Transverse colon (tissue), 4 donors: ENCODE results near the gene CRYBG1. TPM values are rescaled to one million over a fixed set of nuclear protein-coding genes. Genes with fewer than 3 reads are reported as not detected.
"Not testable (repeated sequence)": the region's sequence is repeated elsewhere in the genome, so short reads cannot be mapped to it uniquely, and the experiment has no call there.

Experiments used
- DNase-seq: peaks from one replicate; pipeline ENCODE4 v3.0.0-alpha.2; 2019
- H3K27ac ChIP-seq, 4 donors: fragments of 200-600 bp; sonication (generic); 2 replicates each; pipeline ENCODE4 v1.5.1; 2016 to 2018; ENCODE audit warnings: inconsistent platforms in 4 of 4
- H3K27me3 ChIP-seq: fragments of 200-600 bp; sonication (generic); 2 replicates; pipeline ENCODE4 v1.5.1; 2017; ENCODE audit warnings: inconsistent platforms
- H3K36me3 ChIP-seq, 4 donors: fragments of 200-600 bp; sonication (generic); 2 replicates each; pipeline ENCODE4 v1.5.1; 2017 to 2019; ENCODE audit warnings: inconsistent platforms in 4 of 4
- H3K4me1 ChIP-seq, 4 donors: fragments of 200-600 bp; sonication (generic); 2 replicates each; pipeline ENCODE4 v1.5.1; 2017 to 2020; ENCODE audit warnings: inconsistent platforms in 4 of 4
- H3K4me3 ChIP-seq, 4 donors: fragments of 200-600 bp; sonication (generic); 1 replicate in 1 of 4; 2 replicates in 3 of 4; pipeline versions ENCODE4 v1.5.1 to v1.6.1; 2017 to 2019; ENCODE audit warnings: inconsistent platforms in 4 of 4
- H3K9me3 ChIP-seq, 2 donors: fragments of 200-600 bp; sonication (generic); 2 replicates each; pipeline ENCODE4 v1.5.1; 2017 to 2019; ENCODE audit warnings: inconsistent platforms in 2 of 2
- CTCF ChIP-seq, 5 experiments: fragments of 200-600 bp in 3 of 5; fragments of 450-650 bp in 2 of 5; sonication (generic) in 3 of 5; IDR thresholded peaks; 1 replicate in 2 of 5; 2 replicates in 3 of 5; pipeline ENCODE4 v1.5.1; 2016 to 2017; ENCODE audit warnings: antibody characterized with exemption in 5 of 5, inconsistent platforms in 3 of 5, mild to moderate bottlenecking in 2 of 5, moderate library complexity in 1 of 5
- EP300 ChIP-seq: sonication (generic); formaldehyde crosslinking; IDR thresholded peaks from one replicate; pipeline ENCODE4 v1.6.1; 2017; ENCODE audit warnings: antibody characterized with exemption, low read depth
- POLR2A ChIP-seq: fragments of 450-650 bp; IDR thresholded peaks from one replicate; pipeline ENCODE4 v1.6.1; 2016; ENCODE audit warnings: antibody characterized with exemption, mild to moderate bottlenecking, moderate library complexity
- POLR2AphosphoS5 ChIP-seq, 3 donors: sonication (generic); formaldehyde crosslinking; IDR thresholded peaks; one replicate each; pipeline ENCODE4 v1.6.1; 2016; ENCODE audit warnings: antibody characterized with exemption in 3 of 3
- WGBS, 2 donors: methylation state at CpG; one replicate each; pipeline ENCODE4 v1.1.5; 2018; ENCODE audit warnings: low coverage in 1 of 2; 5-methylcytosine and 5-hydroxymethylcytosine counted together
- in situ Hi-C, 4 donors: fragments of 200-750 bp; cut with MboI; loops; one replicate each; pipeline versions ENCODE4 v1.15.0 to v1.15.1; 2017; ENCODE audit warnings: low sequenced_read_pairs in 3 of 4, low pct_ligation_motif_present in 1 of 4, low pct_unique_long_range_greater_than_20kb in 1 of 4
- intact Hi-C: fragments of 100-400 bp; cut with DNase I; formaldehyde crosslinking; loops from one replicate; pipeline ENCODE4 v1.15.1; 2023; ENCODE audit warnings: low total_unique reads
- total RNA-seq, 4 donors: library from RNA; depleted of rRNA; stranded (reverse); fragments of >200 nt; gene quantifications; one replicate each; pipeline ENCODE4 v1.1.0, GENCODE V29; 2016

The CRYBG1 gene
- total RNA-seq, 4 donors from 2014 or later: 64.3 to 112 (median 70.2) TPM

DNA sequence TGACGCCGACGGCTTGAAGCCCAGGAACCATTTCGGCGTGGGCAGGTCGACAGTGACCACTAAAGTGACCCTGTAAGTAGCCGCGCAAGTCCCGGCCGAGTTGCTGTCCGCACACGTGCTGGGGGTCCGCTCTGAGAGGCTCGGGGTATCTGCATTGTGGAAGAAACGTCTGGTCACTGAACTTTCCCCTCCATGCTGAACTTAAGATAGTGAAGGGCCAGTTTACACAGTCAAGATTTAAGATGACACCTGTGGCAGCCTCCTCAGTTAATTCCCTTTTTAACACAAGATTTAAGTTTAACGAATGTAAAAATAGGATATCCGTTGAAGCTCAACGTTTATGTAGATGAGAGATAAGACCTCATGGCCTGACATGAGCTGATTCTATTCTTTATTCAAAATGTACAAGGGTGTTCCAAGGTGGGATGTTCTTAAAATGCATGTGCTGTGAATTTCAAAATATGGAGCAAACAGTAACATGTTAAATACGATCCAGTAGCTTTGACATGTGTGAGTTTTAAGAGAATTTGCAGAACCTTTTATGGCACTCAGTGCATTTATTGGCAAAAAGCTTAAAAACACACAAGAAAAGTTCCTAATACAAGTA, 152.6 kb downstream of the CRYBG1 start:
- Histone ChIP-seq H3K27ac (peak overlapping the region; percentile 89 to 97 (median 90)), H3K9me3 (no peaks in the 10 kb centered on the region), H3K27me3 (peaks cover 24% of the 10 kb centered on the region), H3K36me3 (no peaks in the 10 kb centered on the region), H3K4me1 (peaks cover 0 to 53% (median 33%) of the 10 kb centered on the region in 4 donors), H3K4me3 (peak overlapping the region; percentile 57 to 85 (median 77))
- intact Hi-C loops: no loop called here
- TF ChIP-seq POLR2A (no peak), EP300 (no peak), POLR2AphosphoS5 (IDR thresholded peaks at IDR 0.05) (no peak), CTCF (IDR thresholded peaks at IDR 0.05) (no peak)
- in situ Hi-C loops: no loop called here
- WGBS, 2 donors: 7 to 38% methylated on average over 1 to 19 of the region's 19 CpGs
- no peak for DNase-seq

DNA sequence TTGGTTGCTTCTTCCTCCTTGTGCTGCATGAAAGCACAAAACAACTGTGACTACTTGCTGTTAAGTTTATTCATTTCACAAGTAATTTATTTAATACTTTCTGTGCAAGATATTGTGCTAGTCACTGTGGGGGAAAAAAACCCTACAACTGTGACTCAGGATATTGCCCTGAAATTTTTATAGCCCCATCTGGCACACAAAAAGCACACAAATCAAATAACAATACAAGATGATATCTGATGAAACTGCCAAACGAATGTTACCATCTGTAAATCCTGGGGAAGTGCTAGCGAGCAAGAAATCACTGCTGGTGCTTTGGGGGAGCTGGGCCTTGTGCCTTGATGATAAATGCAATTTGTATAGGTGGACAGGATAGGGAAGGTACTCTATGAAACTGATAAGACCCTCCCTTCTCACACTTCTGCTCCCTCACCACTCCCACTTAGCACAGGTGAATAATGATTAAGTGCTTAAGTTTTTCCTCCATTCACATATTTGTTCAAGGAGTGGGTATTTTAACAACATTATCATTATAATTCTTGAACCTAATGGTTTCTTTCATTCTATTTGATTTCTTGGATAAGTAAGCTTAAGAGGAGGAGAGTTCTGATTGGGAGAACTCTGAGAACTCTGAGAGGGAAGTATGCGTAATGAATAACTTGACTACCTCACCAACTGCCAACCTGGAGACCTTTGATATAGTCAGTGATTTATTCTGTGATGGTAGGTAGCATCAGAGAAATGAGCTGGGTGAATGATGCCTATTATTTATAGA, 153.5 kb downstream of the CRYBG1 start:
- 27 to 38% methylated on average over 1 to 3 of the region's 3 CpGs for WGBS, 2 donors
- H3K4me3 ChIP-seq: peak overlapping the region in 3 of 4 donors; percentile 57 to 85 (median 69)
- no peaks in the 10 kb centered on the region for H3K9me3 ChIP-seq
- H3K4me1 ChIP-seq: peaks cover 0 to 53% (median 33%) of the 10 kb centered on the region in 4 donors
- no peak for DNase-seq
- TF ChIP-seq POLR2AphosphoS5 (IDR thresholded peaks at IDR 0.05) (peak in 2 of 3 donors; percentile 35 to 56), POLR2A (peak; percentile 40), CTCF (IDR thresholded peaks at IDR 0.05) (no peak), EP300 (no peak)
- no peaks in the 10 kb centered on the region for H3K36me3 ChIP-seq
- peak overlapping the region; percentile 89 to 97 (median 90) for H3K27ac ChIP-seq
- in situ Hi-C loops (no loop called here), intact Hi-C loops (no loop called here)
- peaks cover 23% of the 10 kb centered on the region for H3K27me3 ChIP-seq

DNA sequence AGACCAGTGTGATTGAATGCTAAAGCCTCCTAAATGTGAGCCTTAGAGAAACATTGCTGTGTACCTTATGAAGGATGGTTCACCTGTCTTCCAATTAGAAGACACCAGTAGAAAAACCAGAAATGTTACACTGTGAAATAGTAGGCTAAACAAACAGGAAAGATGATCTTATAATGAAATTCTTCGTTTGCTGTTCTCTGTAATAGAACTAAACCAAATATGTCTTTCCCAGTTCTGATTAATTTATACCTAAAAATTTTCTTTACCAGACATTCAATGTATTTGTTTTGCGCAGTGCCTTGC, 154.0 kb downstream of the CRYBG1 start:
- Histone ChIP-seq H3K9me3 (no peaks in the 10 kb centered on the region), H3K27ac (peak overlapping the region; percentile 89 to 97 (median 90)), H3K4me1 (peaks cover 0 to 53% (median 33%) of the 10 kb centered on the region in 4 donors), H3K27me3 (peaks cover 18% of the 10 kb centered on the region), H3K4me3 (peak overlapping the region in 3 of 4 donors; percentile 57 to 85 (median 69)), H3K36me3 (no peaks in the 10 kb centered on the region)
- no peak for DNase-seq
- intact Hi-C loops: no loop called here
- in situ Hi-C loops: no loop called here
- TF ChIP-seq EP300 (no peak), POLR2A (peak; percentile 4)
- WGBS, 2 donors: 48% methylated on average over 2 of the region's 2 CpGs

DNA sequence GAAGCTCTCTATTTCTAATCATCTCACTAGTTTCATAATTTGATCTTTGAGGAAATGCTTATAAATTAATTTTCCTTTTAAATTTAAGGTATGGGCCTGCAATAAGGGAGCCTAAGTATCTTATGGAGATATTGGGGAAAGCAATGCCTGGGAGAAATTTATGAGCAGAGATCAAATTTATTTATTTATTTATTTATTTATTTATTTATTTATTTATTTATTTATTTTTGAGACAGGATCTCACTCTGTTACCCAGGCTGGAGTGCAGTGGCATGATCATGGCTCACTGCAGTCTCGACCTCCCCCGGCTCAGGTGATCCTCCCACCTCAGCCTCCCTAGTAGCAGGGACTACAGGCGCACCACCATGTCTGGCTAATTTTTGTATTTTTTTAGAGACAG, 155.1 kb downstream of the CRYBG1 start:
- intact Hi-C loops, H3K36me3 ChIP-seq, H3K27me3 ChIP-seq, DNase-seq, in situ Hi-C loops, H3K9me3 ChIP-seq: not testable (repeated sequence)
- Histone ChIP-seq H3K27ac (peak overlapping the region; percentile 89 to 97 (median 90)), H3K4me3 (peak overlapping the region in 2 of 4 donors; percentile 69 to 85), H3K4me1 (peaks cover 0 to 53% (median 26%) of the 10 kb centered on the region in 4 donors)
- WGBS, 2 donors: 93 to 100% methylated on average over 3 of the region's 3 CpGs

DNA sequence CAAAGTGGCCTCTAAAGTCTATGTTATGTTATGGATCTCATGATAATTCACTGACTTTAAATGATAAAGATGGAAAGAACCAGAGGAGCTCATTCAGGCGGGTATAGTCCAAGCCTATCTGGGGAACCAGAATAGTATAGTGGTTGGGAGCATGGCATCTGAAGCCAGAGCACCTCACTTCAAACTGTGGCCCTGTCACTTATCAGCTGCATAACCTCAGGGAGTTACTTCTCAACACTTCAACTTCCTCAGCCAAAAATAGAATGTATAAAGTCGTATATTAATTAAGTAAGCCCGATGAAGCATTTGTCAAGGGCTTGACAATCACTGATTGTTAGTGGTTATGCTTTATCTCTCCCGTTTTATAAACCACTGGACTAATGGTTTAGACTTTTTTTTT, 156.1 kb downstream of the CRYBG1 start:
- TF ChIP-seq EP300: no peak
- no peak for TF ChIP-seq POLR2AphosphoS5 (IDR thresholded peaks at IDR 0.05)
- no peak for TF ChIP-seq POLR2A
- TF ChIP-seq CTCF (IDR thresholded peaks at IDR 0.05): no peak
- Histone ChIP-seq H3K4me3 (no peak overlapping the region), H3K27ac (peak overlapping the region in 3 of 4 donors; percentile 9 to 97 (median 90))

More for the DNA sequence above, 156.1 kb downstream of the CRYBG1 start:
- H3K9me3 ChIP-seq: no peaks in the 10 kb centered on the region
- peaks cover 0 to 47% (median 18%) of the 10 kb centered on the region in 4 donors for H3K4me1 ChIP-seq
- no peak for DNase-seq
- no peaks in the 10 kb centered on the region for H3K27me3 ChIP-seq
- in situ Hi-C loops: no loop called here
- intact Hi-C loops: no loop called here
- no peaks in the 10 kb centered on the region for H3K36me3 ChIP-seq
- 15 to 44% methylated on average over 3 to 4 of the region's 4 CpGs for WGBS, 2 donors
